OCI-LY1 (cell line): Measurements from ENCODE around the gene GTPBP10.

ENCODE experiments used
- H2AFZ ChIP-seq: fragments of 200-600 bp; sonication (generic), shearing (Covaris generic); 2 replicates; pipeline ENCODE4 v1.6.0; 2014; ENCODE audit warnings: antibody characterized with exemption, mild to moderate bottlenecking, low read length
- H3F3A ChIP-seq: fragments of 200-600 bp; sonication (generic), shearing (Covaris generic); 2 replicates; pipeline ENCODE4 v1.6.0; 2014; ENCODE audit warnings: mild to moderate bottlenecking, antibody characterized with exemption, low read length, moderate library complexity; ENCODE audit not compliant: insufficient read depth
- H3K27ac ChIP-seq: fragments of 200-600 bp; sonication (generic); 2 replicates; pipeline ENCODE4 v1.5.1; 2014; ENCODE audit warnings: low read length, mixed run types, mild to moderate bottlenecking, low read depth; ENCODE audit not compliant: poor library complexity, severe bottlenecking
- H3K27me3 ChIP-seq: fragments of 200-600 bp; sonication (generic); 2 replicates; pipeline ENCODE4 v1.6.0; 2014; ENCODE audit warnings: antibody characterized with exemption, mild to moderate bottlenecking, low read length, moderate library complexity; ENCODE audit not compliant: insufficient read depth
- H3K36me3 ChIP-seq: fragments of 200-600 bp; sonication (generic); 2 replicates; pipeline ENCODE4 v1.6.1; 2014; ENCODE audit warnings: mild to moderate bottlenecking, antibody characterized with exemption, low read length, moderate library complexity, mixed read lengths; ENCODE audit not compliant: insufficient read depth
- H3K4me1 ChIP-seq: fragments of 200-600 bp; sonication (generic); 2 replicates; pipeline ENCODE4 v1.5.1; 2014; ENCODE audit warnings: mild to moderate bottlenecking, low read length, moderate library complexity; ENCODE audit not compliant: insufficient read depth, severe bottlenecking
- H3K4me2 ChIP-seq: fragments of 200-600 bp; sonication (generic), shearing (Covaris generic); 2 replicates; pipeline ENCODE4 v1.6.1; 2014; ENCODE audit warnings: low read length
- H3K4me3 ChIP-seq: fragments of 200-600 bp; sonication (generic); 2 replicates; pipeline ENCODE4 v1.5.1; 2014; ENCODE audit warnings: low read length, low read depth, mild to moderate bottlenecking, mixed read lengths; ENCODE audit not compliant: poor library complexity, severe bottlenecking
- H3K79me2 ChIP-seq: fragments of 200-600 bp; shearing (Covaris generic); 2 replicates; pipeline ENCODE4 v1.6.1; 2016; ENCODE audit warnings: mixed run types, low read length, mixed read lengths; ENCODE audit not compliant: insufficient read depth
- H3K9ac ChIP-seq: fragments of 200-600 bp; sonication (generic), shearing (Covaris generic); 2 replicates; pipeline ENCODE4 v1.6.1; 2014; ENCODE audit warnings: mild to moderate bottlenecking, low read length, mixed read lengths
- H3K9me2 ChIP-seq: fragments of 200-600 bp; sonication (generic), shearing (Covaris generic); 2 replicates; pipeline ENCODE4 v1.6.1; 2014; ENCODE audit warnings: low read depth, mild to moderate bottlenecking, low read length, mixed read lengths
- H3K9me3 ChIP-seq: fragments of 200-600 bp; shearing (Covaris generic); 2 replicates; pipeline ENCODE4 v1.6.1; 2014; ENCODE audit warnings: low read length, mixed read lengths
- H4K20me1 ChIP-seq: fragments of 200-600 bp; sonication (generic), shearing (Covaris generic); 2 replicates; pipeline ENCODE4 v1.6.0; 2016; ENCODE audit warnings: mild to moderate bottlenecking, low read length; ENCODE audit not compliant: insufficient read depth
- CTCF ChIP-seq: fragments of 200-600 bp; sonication (generic), shearing (Covaris generic); IDR thresholded peaks from 2 replicates; pipeline ENCODE4 v1.5.1; 2017; ENCODE audit warnings: mild to moderate bottlenecking, antibody characterized with exemption, low read length, moderate library complexity, mixed read lengths
- EZH2 ChIP-seq: fragments of 200-600 bp; sonication (generic), shearing (Covaris generic); IDR thresholded peaks from 2 replicates; pipeline ENCODE4 v1.8.0; 2017; ENCODE audit warnings: borderline replicate concordance, mixed run types, mild to moderate bottlenecking, antibody characterized with exemption, low read length, moderate library complexity, mixed read lengths

The GTPBP10 gene

GRCh38 chr7:90313907-90314306 lies 32.6 kb upstream of the GTPBP10 start:
- Histone ChIP-seq H3K27ac (no peak overlapping the region), H3K4me3 (no peak overlapping the region), H2AFZ (no peak overlapping the region), H3F3A (no peaks in the 10 kb centered on the region), H3K4me2 (no peak overlapping the region), H3K9ac (no peak overlapping the region), H3K4me1 (no peaks in the 10 kb centered on the region), H3K9me2 (no peaks in the 10 kb centered on the region), H4K20me1 (no peaks in the 10 kb centered on the region), H3K27me3 (no peaks in the 10 kb centered on the region), H3K9me3 (no peaks in the 10 kb centered on the region), H3K36me3 (no peaks in the 10 kb centered on the region), H3K79me2 (no peaks in the 10 kb centered on the region)
- TF ChIP-seq EZH2 = no peak
- TF ChIP-seq CTCF = no peak

GRCh38 chr7:90320014-90320413 lies 26.5 kb upstream of the GTPBP10 start:
- no peaks in the 10 kb centered on the region for H4K20me1 ChIP-seq
- no peaks in the 10 kb centered on the region for H3K79me2 ChIP-seq
- H3K9me3 ChIP-seq = no peaks in the 10 kb centered on the region
- H3K9me2 ChIP-seq = no peaks in the 10 kb centered on the region
- H3K27me3 ChIP-seq = no peaks in the 10 kb centered on the region
- H3K27ac ChIP-seq = no peak overlapping the region
- no peaks in the 10 kb centered on the region for H3K36me3 ChIP-seq
- H2AFZ ChIP-seq = no peak overlapping the region
- no peak overlapping the region for H3K4me3 ChIP-seq
- no peak overlapping the region for H3K4me2 ChIP-seq
- H3F3A ChIP-seq = no peaks in the 10 kb centered on the region
- TF ChIP-seq EZH2 = no peak
- no peak for TF ChIP-seq CTCF
- no peak overlapping the region for H3K9ac ChIP-seq
- no peaks in the 10 kb centered on the region for H3K4me1 ChIP-seq

- Histone ChIP-seq H2AFZ (no peak overlapping the region), H3K36me3 (no peaks in the 10 kb centered on the region), H3K4me2 (no peak overlapping the region), H3K9me2 (no peaks in the 10 kb centered on the region), H3K4me3 (no peak overlapping the region), H3K27me3 (no peaks in the 10 kb centered on the region), H3K79me2 (no peaks in the 10 kb centered on the region), H3K4me1 (no peaks in the 10 kb centered on the region), H3K27ac (no peak overlapping the region), H3K9me3 (no peaks in the 10 kb centered on the region), H4K20me1 (no peaks in the 10 kb centered on the region), H3K9ac (no peak overlapping the region), H3F3A (no peaks in the 10 kb centered on the region)
- TF ChIP-seq EZH2 = no peak
- no peak for TF ChIP-seq CTCF
Observed at GRCh38 chr7:90320418-90320800, 26.1 kb upstream of the GTPBP10 start.
